ENCODE data around the gene EPHX1.
"Not testable (repeated sequence)": the region's sequence is repeated elsewhere in the genome, so short reads cannot be mapped to it uniquely, and the experiment has no call there.

Gene EPHX1

DNA sequence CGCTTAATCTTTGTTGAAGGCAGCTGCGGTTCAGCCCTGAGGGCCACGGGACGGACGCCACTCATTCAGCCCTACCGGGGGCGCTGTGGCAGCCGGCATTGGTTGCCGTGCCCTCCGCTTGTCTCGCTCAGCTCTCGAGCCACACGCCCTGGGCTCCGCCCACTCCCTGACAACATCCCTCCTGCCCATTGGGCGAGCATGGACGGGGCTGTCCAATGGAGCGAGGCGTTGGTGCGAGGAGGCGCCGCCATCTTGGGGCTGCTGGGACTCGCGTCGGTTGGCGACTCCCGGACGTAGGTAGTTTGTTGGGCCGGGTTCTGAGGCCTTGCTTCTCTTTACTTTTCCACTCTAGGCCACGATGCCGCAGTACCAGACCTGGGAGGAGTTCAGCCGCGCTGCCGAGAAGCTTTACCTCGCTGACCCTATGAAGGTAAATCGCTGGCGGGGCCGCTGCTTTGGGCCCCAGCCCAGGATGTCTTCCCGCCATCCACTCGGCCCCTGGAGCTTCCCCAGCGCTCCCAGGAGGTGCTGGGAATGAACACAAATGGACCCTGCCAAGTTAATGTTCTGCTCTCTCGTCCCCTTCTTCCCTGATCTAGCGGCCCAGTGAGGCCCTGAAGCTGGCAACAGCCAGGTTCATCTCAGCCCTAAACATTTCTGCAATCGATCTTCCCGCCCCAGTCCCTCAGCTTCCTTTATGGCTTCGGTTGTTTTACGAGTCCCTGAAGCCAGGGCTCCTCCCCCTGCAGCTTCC lies 32.2 kb upstream of the EPHX1 start, which contains the start of gene SRP9:
SRP9 (plus strand) TSS at position 244 of the 754 bp plus-strand sequence; CDS start at position 359, 115 bp downstream.
- DNase-seq, result peak; percentile 100

DNA sequence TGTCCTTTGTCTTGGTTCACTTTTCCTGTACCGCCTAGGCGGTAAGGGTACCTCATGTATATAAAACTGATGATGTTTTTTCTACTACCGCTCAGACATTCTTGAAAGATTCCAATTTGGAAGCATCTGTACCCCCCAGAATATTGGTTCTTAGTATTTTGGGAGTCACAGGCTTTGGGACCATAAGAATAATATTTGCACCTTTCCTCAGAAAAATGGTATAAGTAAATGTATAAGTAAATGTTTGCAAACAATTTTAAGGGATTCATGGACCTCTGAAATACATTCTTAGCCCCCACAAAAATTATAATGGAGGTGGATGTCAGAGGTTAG lies 31.6 kb upstream of the EPHX1 start:
- no peak for DNase-seq

DNA sequence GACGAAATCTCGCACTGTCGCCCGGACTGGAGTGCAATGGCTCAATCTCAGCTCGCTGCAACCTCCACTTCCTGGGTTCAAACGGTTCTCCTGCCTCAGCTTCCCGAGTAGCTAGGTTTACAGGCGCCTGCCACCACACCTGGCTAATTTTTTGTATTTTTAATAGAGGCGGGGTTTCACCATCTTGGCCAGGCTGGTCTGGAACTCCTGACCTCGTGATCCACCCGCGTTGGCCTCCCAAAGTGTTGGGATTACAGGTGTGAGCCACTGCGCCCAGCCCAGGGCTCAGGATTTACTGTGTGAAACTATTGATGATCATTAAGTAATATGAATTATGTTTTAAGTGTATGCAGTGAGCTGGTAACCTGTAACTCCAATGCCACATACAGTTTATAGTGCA lies 30.8 kb upstream of the EPHX1 start:
- not testable (repeated sequence) for DNase-seq

DNA sequence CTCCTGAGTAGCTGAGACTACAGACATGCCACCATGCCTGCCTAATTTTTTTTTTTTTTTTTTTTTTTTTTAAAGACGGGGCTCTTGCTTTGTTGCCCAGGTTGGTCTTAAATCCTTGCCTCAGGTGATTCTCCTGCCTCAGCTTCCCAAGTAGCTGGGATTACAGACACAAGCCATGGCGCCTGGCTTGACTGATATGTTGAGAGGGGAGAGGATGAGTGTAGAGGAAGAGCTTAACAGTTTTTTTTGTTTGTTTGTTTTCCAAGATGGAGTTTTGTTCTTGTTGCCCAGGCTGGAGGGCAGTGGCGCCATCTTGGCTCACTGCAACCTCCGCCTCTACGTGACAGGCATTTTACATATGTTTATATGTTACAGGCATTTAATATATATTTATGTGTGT lies 29.8 kb upstream of the EPHX1 start:
- DNase-seq, result no peak

DNA sequence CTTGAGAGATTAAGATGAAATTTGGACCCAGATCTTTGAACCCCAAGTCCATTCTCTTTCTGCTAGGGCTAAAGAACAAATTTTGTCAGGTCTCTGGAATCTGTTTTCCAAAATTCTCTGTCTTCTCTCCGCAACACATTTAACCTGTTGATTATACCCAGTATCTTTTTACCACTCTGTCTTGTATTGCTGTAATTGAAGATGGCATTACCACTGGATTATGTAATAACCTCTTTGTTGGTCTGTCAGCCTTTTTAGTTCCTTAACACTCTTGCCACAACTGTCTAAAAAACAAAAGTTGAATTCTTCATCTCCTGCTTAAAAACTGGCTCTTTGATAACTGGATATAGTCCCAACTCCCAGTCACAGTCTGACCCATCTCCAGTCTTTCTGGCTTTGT lies 29.3 kb upstream of the EPHX1 start:
- DNase-seq, result no peak

DNA sequence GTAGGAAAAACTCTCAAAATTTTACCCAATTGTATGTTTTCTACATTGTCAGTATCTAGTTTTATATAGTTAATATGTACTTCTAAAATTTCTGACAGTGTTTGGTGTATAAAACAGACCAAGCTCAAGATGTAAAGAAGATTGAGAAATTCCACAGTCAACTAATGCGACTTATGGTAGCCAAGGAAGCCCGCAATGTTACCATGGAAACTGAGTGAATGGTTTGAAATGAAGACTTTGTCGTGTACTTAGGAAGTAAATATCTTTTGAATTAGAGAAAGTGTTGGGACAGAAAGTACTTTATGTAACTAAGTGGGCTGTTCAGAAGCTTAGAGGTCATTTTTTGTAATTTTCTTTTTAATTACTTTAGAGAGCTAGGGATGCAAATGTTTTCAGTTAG lies 20.8 kb upstream of the EPHX1 start:
- not testable (repeated sequence) for DNase-seq

DNA sequence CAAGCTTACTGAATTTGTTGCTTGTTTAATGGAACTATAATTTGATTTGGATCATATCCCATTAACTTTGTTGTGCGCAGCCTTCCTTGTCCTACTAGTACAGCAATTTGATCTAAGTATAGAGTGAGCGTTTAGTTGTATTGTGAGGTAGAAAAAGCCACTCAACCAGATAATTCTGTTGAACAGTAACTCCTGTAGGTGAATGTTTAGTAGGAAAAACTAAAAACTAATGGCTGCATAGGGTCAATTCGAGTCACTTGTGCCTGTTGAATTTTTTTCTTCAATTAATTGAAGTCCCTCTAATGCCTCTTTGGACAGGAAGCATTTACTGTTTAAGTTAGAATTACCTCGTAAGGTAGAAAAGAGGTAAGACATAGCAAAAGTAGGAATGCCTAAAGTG lies 15.0 kb upstream of the EPHX1 start:
- DNase-seq, result no peak

DNA sequence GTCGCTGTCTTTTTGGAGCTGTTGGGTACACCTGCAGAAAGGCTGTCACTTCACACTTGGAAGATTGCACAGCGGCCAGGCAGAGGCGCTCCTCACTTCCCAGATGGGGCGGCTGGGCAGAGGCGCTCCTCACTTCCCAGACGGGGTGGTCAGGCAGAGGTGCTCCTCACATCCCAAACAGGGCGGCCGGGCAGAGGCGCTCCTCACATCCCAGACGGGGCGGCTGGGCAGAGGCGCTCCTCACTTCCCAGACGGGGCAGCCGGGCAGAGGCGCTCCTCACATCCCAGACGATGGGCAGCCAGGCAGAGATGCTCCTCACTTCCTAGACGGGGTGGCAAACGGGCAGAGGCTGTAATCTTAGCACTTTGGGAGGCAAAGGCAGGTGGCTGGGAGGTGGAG lies 13.8 kb upstream of the EPHX1 start:
- DNase-seq, result not testable (repeated sequence)

DNA sequence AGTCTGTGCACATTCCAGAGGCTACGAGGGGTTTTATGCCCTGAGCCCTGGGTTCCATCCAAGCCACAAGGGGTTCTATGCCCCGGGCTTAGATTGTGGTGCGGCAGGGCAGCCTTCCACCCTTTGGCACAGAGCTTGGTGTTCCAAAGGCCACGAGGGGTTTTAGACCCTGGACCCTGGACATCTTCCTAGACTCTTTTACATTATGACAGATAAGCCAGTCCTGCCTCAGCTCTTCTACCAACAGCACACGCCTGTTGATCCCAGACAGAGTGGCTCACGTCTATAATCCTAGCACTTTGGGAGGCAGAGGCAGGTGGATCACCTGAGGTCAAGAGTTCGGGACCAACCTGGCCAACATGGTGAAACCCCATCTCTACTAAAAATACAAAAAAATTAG lies 8.8 kb upstream of the EPHX1 start:
- not testable (repeated sequence) for DNase-seq

DNA sequence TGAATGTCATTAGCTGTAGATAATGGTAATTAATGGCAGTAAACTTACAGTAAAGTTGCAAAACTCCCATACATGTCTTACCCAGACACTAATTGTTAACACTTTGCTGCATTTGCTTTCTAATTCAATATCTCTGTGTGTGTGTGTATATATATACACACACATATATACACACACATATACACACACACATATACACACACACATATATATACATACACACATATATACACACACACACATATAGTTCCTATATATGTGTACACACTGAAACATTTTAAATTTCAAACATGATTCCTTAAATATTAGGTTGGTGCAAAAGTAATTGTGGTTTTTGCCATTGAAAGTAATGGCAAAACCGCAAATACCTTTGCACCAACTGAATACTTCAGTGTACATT lies 3.7 kb upstream of the EPHX1 start:
- DNase-seq, result no peak

DNA sequence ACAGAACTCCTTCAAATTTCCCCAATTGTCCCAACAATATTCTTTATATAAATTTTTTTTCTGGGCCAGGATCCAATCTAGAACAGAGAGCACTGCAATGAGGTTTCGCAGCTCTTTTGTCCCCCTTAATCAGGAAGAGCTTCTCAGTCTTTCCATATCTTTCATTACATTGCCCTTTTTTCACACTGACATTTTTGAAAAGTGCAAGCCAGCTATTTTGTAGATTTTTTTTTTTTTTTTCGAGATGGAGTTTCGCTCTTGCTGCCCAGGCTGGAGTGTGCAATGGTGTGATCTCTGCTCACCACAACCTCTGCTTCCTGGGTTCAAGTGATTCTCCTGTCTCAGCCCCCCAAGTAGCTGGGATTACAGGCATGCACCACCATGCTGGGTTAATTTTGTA lies 3.2 kb upstream of the EPHX1 start:
- not testable (repeated sequence) for DNase-seq

DNA sequence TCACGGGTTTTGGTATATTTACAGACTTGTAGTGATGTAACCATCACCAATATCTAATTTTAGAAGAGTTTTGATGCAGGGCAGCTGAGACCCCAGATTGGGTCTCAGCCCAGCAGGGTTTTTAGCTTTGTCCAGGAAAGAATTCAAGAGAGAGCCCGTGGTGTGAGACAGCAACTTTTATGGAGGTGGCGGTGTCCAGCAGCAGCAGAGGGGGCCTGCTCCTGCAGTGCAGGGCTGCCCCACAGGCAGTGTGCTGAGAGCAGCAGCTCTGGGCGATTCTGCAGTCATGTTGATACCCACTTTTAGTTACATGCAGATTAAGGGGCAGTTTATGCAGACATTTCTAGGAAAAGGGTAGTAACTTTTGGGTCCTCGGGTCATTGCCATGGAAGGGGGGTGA lies 1.8 kb upstream of the EPHX1 start:
- no peak for DNase-seq

DNA sequence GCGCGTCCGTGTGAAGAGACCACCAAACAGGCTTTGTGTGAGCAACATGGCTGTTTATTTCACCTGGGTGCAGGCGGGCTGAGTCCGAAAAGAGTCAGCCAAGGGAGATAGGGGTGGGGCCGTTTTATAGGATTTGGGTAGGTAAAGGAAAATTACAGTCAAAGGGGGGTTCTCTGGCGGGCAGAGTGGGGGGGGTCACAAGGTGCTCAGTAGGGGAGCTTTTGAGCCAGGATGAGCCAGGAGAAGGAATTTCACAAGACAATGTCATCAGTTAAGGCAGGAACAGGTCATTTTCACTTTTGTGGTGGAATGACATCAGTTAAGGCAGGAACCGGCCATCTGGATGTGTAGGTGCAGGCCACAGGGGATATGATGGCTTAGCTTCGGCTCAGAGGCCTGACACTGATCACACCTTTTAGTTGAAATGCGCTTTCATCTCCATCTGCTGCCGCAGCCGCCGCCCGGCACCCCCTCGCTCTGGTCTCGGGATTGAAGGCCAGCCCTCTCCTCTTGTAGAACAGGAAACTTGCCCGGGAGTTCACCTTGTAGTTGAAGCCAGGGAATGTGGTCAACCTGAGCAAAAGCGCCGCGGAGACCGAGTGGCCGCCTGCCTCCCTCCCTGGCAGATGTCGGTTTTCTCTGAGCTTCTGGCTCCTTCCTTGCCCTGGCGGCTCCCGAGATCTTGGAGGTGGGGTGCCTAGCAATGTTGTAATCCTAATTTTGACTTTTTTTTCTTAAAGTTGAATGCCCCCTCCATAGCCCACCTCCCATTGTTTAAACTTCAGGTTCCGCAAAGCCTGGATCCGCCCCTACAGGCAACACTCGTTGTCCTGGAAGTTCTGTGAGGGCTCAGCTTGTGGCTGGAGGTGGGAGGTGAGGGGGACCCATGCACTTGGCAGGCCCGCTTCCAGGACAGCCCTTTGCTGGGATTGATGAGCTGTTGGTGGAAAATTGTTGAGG lies 935 bp downstream of the EPHX1 start:
- DNase-seq, result peak; percentile 92

DNA sequence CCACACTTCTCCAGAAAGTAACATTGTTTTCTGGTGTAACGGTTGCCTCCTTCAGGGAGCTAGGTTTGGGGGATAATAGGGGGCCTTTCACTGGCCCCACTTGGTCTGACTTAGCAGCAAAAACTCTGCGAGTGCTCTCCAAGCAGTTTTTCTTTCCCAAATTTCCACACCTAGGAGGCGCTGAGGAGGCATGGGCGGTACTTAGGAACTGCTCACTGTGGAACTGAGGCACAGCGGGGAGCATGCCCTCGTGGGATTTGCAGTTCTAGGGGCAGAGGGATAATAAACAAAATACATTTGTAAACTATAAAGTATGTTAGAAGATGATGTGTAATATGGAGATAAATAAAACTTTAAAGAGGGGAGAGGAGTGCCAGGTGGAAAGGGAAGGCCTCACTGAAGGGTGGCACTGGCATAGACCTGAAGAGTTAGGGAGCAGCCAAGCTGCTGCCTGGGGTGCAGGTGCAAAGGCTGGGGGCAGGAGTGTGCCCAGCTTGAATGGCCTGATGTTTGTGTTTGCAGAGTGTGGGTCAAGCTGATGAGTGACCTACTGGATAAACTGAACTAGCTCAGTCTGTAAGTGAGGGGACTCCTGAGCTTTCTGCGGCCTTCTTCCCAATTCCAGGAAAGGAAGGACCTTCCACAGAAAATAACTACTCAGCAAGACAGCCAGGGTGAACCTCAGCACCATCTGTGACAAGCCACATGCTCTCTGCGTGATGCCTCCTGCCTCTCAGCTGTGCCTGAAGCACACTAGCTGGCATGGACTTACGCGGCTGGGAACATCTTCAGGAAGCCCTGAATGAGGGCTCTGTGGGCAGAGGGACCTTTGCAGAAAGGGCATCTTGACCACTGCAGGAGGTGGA lies 1.9 kb downstream of the EPHX1 start:
- DNase-seq, result peak; percentile 39

DNA sequence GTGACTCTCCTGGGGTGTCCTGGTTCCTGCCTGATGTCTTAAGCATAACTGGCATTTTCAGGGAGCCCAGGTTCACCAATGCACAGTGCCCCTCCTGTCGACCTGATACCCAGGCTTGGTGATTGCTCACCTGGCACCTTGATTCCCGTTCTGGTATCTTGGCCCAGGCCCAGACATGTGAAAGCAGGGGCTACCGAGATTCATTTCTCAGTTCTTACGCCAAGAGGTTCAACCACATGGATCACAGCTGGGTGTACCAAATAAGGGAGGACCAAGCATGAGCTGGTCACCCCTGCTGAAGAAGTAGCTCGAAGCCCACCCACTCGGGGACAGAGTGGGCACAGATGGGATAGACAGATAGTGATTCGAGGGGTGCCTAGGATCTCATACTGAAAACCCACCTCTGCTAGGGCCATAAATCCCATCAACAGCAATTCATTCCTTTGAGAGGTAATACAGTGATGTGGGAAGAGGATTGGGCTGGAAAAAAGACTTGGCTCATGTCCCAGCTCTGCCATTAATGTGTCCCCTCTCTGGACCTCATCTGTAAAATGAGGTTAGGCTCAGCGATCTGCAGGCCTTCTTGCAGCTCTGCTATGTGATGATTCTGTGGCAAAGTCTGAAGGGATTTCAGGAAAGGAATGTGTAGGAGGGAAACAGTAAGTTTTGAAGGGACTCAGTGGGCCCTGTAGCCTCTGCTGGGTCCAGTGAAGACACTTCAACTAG lies 2.7 kb downstream of the EPHX1 start:
- DNase-seq, result peak; percentile 63

DNA sequence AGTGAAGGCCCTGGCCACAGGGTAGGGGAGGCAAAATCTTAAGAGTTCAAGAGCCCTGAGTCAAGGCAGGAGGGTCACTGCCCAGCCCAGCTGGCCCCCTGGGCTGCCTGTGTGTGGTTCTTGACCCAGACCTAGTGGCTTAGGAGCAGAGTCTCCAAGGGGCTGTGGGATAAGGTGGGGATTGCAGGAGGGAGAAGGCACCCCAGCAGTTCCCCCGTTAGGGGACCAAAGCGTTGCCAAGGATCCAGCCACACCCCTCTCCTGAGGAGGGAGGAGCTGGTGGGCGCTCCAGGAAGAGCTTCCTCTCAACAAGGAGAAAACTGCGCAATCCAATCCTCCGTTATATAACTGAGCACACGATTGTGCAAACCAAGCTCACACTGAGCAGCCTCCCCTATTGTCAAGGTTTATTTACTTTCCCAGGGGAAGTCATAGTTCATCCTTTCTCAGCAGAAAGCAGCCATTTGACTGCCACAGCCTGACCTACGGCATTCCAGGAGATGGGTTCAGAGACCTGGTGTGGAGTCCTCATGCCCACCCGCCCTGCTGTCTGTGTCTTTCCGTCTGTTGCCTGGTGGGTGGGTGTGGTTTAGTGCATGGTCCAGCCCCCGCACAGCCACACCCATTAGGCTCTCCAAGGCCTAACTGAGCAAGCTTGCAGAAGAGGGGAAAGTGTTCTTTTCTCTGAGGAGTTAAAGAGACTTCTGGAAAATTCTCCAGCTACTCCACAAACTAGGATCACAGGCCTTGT lies 3.5 kb downstream of the EPHX1 start:
- DNase-seq, result peak; percentile 61

DNA sequence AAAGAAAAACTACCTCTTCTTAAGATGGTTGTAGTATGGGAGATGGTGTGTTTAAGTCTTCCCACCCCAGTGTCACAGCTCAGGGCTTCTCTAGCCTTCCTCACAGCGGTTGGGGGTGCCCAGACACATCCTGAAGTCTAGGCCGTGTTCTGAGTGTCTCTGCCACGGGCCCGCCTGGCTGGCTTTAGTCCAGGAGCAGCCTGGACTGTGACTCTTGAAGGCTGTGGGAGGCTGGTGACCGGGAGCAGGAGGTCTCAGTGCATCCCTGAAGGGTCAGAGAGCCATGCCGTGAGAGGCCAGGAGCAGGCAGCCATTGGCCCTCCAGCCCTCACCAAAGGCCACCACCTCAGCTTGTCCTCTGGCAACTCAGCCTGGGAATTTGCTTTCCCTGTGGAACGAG lies 4.5 kb downstream of the EPHX1 start:
- DNase-seq, result no peak

DNA sequence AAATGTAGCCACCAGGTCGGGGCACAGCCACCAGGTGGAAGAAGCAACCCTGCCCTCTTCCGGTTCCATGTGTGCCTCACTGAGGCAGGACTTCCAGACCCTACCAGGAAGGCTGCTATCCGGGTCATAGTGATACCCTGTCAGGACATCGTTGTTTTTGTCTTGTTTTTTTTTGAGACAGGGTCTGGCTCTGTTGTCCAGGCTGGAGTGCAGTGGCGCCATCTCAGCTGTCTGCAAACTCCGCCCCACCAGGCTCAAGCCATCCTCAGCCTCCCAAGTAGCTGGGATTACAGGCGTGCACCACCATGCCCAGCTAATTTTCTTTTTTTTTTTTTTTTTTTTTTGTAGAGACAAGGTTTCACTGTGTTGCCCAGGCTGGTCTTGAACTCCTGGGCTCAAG lies 5.2 kb downstream of the EPHX1 start:
- not testable (repeated sequence) for DNase-seq

DNA sequence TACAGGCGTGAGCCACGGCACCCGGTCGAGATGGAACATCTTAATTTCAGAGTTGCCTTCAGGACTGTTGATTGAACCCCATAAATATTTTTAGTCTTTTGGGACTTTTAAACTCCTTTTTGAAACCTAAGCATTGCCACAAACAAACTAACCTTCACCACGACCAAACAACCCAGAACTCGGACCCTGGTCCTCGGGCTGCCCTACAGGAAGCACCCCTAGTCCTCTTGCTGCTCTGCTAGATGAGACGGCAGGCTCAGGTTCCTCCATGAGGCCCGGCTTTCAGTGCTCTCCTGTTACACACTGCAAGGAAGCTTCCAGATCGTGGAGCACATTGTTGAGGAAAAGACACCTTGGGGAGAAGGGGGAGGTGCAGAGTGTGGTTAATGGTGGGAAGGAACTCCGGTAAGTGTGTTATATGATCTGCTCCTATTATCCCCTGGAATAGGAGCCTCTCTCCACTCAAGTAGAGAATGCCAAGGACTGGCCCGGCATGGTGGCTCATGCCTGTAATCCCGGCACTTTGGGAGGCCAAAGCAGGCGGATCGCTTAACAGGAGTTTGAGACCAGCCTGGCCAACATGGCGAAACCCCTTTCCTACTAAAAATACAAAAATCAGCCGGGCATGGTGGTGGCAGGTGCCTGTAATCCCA lies 5.7 kb downstream of the EPHX1 start:
- no peak for DNase-seq

DNA sequence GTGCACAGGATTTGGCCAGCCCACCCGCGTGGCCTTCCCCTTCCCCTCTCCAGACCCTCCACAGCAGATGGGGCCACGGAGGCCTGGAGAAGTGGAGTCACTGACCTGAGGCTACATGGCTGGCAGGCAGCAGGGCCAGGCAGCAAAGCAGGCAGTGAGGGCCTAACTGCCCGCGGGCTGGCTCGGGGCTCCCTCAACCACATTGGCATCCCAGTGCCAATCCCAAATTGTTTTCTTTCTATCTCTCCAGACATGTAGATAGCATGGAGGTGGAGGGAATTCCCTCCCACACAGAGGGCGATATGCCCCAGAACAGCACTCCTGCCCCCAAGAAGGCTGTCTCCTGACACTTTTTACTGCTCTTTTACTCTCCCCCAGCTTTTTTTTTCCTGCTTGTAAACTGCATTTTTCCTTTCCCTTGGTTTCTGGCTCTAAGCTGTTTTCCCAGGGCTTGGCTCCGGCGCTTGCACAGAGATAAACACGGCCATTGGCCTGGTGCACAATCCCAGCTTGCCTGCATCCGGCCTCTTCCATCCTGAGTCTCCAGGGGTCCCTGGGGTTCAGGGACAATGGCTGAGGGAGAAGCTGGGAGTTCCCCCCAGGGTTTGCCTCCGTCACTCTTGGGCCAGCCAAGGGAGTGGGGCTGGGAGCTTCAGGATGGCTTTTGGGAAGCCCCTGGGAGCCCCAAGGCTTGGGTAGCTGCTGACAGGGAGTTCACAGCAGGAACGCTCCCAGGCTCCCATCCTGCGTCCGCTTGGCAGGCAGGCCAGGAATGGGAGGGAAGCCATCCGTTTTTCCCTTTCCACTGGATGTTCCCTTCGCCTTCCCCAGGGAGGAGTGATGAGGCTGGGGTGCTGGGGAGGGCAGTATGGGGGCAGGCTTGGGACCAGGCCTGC lies 7.0 kb downstream of the EPHX1 start:
- DNase-seq, result no peak

Data from NCI-H82 (cell line).